ENCODE results near the gene KLF2. TPM values are rescaled to one million over a fixed set of nuclear protein-coding genes. Genes with fewer than 3 reads are reported as not detected.

KLF2 gene
- total and polyA plus RNA-seq, 2 donors (not counting 1 experiment from before 2014, with no cell fraction given): 6.7 to 19.2 TPM

DNA sequence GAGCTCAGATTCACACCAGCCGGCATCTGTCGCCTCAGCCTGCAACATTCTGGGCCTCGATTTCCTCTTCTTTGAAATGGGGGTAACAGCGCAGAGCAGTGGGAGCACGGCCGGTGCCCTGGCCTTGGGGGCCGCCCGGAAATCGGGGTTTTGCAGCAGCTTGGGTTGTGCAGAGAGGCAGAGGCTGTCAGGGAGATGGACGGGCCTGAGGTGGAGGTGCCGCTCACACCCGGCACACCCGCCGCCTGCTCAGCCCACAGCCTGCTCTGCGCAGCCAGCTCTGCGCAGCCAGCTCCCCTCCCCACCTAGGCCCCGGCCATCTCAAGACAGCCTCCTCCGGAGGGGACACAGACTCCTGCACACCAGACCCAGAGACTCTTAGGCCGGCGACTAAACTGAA, 10.6 kb downstream of the KLF2 start:
- Histone ChIP-seq H2AFZ (ENCODE audit: low read length) (no peak overlapping the region), H3K4me1 (ENCODE audit: control insufficient read depth, extremely low read depth, insufficient read depth, low read length) (peaks cover 19% of the 10 kb centered on the region), H3K4me2 (ENCODE audit: extremely low read depth, insufficient read depth, low read length) (no peak overlapping the region), H3K4me3 (replicated peaks in 1 of 4; ENCODE audit: control extremely low read depth in 1 of 4, insufficient read depth in 1 of 4, low read depth in 3 of 4, low read length in 4 of 4) (no peak overlapping the region), H4K20me1 (ENCODE audit: control insufficient read depth, extremely low read depth, insufficient read depth, low read length) (no peaks in the 10 kb centered on the region), H3K9me3 (ENCODE audit: control insufficient read depth, insufficient read depth, low read depth, low read length) (no peaks in the 10 kb centered on the region), H3K36me3 (ENCODE audit: control insufficient read depth, insufficient read depth, low read length) (no peaks in the 10 kb centered on the region), H3K27me3 (ENCODE audit: control insufficient read depth, insufficient read depth, low read length) (no peaks in the 10 kb centered on the region), H3K79me2 (ENCODE audit: control insufficient read depth, insufficient read depth, low read length) (no peaks in the 10 kb centered on the region), H3K9ac (ENCODE audit: insufficient read depth, low read length) (no peak overlapping the region), H3K27ac (ENCODE audit: insufficient read depth, low read length) (no peak overlapping the region)
- TF ChIP-seq, protein P1, sequence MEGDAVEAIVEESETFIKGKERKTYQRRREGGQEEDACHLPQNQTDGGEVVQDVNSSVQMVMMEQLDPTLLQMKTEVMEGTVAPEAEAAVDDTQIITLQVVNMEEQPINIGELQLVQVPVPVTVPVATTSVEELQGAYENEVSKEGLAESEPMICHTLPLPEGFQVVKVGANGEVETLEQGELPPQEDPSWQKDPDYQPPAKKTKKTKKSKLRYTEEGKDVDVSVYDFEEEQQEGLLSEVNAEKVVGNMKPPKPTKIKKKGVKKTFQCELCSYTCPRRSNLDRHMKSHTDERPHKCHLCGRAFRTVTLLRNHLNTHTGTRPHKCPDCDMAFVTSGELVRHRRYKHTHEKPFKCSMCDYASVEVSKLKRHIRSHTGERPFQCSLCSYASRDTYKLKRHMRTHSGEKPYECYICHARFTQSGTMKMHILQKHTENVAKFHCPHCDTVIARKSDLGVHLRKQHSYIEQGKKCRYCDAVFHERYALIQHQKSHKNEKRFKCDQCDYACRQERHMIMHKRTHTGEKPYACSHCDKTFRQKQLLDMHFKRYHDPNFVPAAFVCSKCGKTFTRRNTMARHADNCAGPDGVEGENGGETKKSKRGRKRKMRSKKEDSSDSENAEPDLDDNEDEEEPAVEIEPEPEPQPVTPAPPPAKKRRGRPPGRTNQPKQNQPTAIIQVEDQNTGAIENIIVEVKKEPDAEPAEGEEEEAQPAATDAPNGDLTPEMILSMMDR (conservative IDR thresholded peaks at IDR 0.05 in 1 of 2, IDR thresholded peaks at IDR 0.05 in 1 of 2; ENCODE audit: low read depth in 1 of 2, low read length in 2 of 2): no peak
- TF ChIP-seq EZH2 (IDR thresholded peaks at IDR 0.05; ENCODE audit: low read length, missing control alignments): no peak
- DNase-seq (ENCODE audit: low read depth in 2 of 2): no peak

DNA sequence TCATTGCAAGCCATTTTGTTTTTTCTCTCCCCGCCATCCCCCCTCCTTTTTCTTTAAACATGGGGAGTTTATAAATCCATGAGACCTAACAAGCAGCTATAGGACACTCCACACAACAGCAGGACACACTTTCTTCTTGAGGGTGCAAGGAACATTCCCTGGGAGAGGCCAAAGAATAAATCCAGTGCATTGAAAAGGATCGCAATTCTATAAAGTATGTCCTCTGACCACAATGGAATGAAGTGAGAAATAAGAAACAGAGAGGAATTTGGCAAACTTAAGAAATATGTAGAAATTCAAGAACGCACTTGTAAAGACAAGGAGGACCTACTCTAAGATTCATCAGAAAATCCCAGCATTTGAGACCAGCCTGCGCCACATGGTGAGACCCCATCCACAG, 11.9 kb downstream of the KLF2 start:
- TF ChIP-seq, protein P1 (conservative IDR thresholded peaks at IDR 0.05 in 1 of 2, IDR thresholded peaks at IDR 0.05 in 1 of 2; ENCODE audit: low read depth in 1 of 2, low read length in 2 of 2): no peak
- TF ChIP-seq EZH2 (IDR thresholded peaks at IDR 0.05; ENCODE audit: low read length, missing control alignments): no peak
- Histone ChIP-seq H3K36me3 (ENCODE audit: control insufficient read depth, insufficient read depth, low read length) (no peaks in the 10 kb centered on the region), H3K4me2 (ENCODE audit: extremely low read depth, insufficient read depth, low read length) (no peak overlapping the region), H3K27ac (ENCODE audit: insufficient read depth, low read length) (no peak overlapping the region), H3K27me3 (ENCODE audit: control insufficient read depth, insufficient read depth, low read length) (no peaks in the 10 kb centered on the region), H3K4me3 (replicated peaks in 1 of 4; ENCODE audit: control extremely low read depth in 1 of 4, insufficient read depth in 1 of 4, low read depth in 3 of 4, low read length in 4 of 4) (no peak overlapping the region), H3K79me2 (ENCODE audit: control insufficient read depth, insufficient read depth, low read length) (no peaks in the 10 kb centered on the region), H2AFZ (ENCODE audit: low read length) (no peak overlapping the region), H3K9me3 (ENCODE audit: control insufficient read depth, insufficient read depth, low read depth, low read length) (no peaks in the 10 kb centered on the region), H4K20me1 (ENCODE audit: control insufficient read depth, extremely low read depth, insufficient read depth, low read length) (no peaks in the 10 kb centered on the region), H3K9ac (ENCODE audit: insufficient read depth, low read length) (no peak overlapping the region), H3K4me1 (ENCODE audit: control insufficient read depth, extremely low read depth, insufficient read depth, low read length) (peaks cover 16% of the 10 kb centered on the region)
- peak; percentile 56 to 84 for DNase-seq (ENCODE audit: low read depth in 2 of 2)

DNA sequence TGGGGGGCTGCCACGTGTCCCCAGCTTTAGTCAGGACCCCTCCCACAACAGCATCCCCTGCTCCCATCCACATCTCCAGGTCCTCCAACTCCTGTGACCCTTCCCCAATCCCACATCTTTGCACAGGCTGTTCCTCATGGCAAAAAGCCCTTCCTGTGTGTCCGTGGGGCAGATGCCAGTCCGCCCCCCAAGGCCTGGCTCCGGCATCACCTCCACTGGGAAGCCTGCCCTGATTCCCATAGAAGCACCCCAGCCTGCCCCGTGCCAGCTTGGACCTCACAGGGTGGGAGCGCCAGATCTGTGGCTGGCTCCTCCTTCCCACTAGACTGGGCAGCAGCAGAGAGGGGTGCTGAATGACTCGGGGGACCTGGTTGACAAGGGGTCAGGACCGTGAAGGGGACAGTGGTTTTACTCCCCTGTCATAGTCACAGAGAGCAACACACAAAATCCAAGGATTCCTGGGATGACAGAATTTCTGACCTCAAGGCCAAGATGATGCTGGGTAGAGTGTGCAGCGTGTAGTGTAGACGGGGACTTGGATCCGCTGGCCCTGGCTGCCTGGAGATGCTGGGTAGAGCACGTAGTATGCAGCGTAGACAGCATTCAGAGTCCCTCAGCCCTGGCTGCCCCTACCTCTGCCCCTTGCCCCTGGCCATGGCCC, 13.3 kb downstream of the KLF2 start:
- H3K27ac ChIP-seq (ENCODE audit: insufficient read depth, low read length): peak overlapping the region; percentile 86
- H2AFZ ChIP-seq (ENCODE audit: low read length): no peak overlapping the region
- H3K4me1 ChIP-seq (ENCODE audit: control insufficient read depth, extremely low read depth, insufficient read depth, low read length): peaks cover 18% of the 10 kb centered on the region
- no peaks in the 10 kb centered on the region for H3K36me3 ChIP-seq (ENCODE audit: control insufficient read depth, insufficient read depth, low read length)
- H3K4me2 ChIP-seq (ENCODE audit: extremely low read depth, insufficient read depth, low read length): peak overlapping the region; percentile 79
- H3K9ac ChIP-seq (ENCODE audit: insufficient read depth, low read length): peak overlapping the region; percentile 9
- no peak for TF ChIP-seq EZH2 (IDR thresholded peaks at IDR 0.05; ENCODE audit: low read length, missing control alignments)
- TF ChIP-seq, protein P1 (conservative IDR thresholded peaks at IDR 0.05 in 1 of 2, IDR thresholded peaks at IDR 0.05 in 1 of 2; ENCODE audit: low read depth in 1 of 2, low read length in 2 of 2): no peak
- no peaks in the 10 kb centered on the region for H3K27me3 ChIP-seq (ENCODE audit: control insufficient read depth, insufficient read depth, low read length)
- no peak overlapping the region for H3K4me3 ChIP-seq (replicated peaks in 1 of 4; ENCODE audit: control extremely low read depth in 1 of 4, insufficient read depth in 1 of 4, low read depth in 3 of 4, low read length in 4 of 4)
- DNase-seq (ENCODE audit: low read depth in 2 of 2): peak in 1 of 2 donors; percentile 32
- H3K9me3 ChIP-seq (ENCODE audit: control insufficient read depth, insufficient read depth, low read depth, low read length): no peaks in the 10 kb centered on the region
- no peaks in the 10 kb centered on the region for H4K20me1 ChIP-seq (ENCODE audit: control insufficient read depth, extremely low read depth, insufficient read depth, low read length)
- no peaks in the 10 kb centered on the region for H3K79me2 ChIP-seq (ENCODE audit: control insufficient read depth, insufficient read depth, low read length)

Data from fibroblast of lung (primary cell).